SU-DHL-6 (cell line): ENCODE data around the gene SOX5.
"Not testable (repeated sequence)": the region's sequence is repeated elsewhere in the genome, so short reads cannot be mapped to it uniquely, and the experiment has no call there.

Source experiments
- EZH2phosphoT487 ChIP-seq: fragments of 200-600 bp; sonication (generic), shearing (Covaris generic); conservative IDR thresholded peaks from 2 replicates; pipeline ENCODE4 v1.6.1; 2018; ENCODE audit warnings: mild to moderate bottlenecking, antibody characterized with exemption, low read length, moderate library complexity, mixed read lengths
- TF ChIP-seq, protein P1 (sequence below): fragments of 200-600 bp; sonication (generic); IDR thresholded peaks from one replicate; pipeline ENCODE4 v1.5.1; 2017; ENCODE audit warnings: antibody characterized with exemption, mild to moderate bottlenecking, low read length, moderate library complexity; ENCODE audit not compliant: insufficient read depth, poor library complexity, severe bottlenecking

DNA sequence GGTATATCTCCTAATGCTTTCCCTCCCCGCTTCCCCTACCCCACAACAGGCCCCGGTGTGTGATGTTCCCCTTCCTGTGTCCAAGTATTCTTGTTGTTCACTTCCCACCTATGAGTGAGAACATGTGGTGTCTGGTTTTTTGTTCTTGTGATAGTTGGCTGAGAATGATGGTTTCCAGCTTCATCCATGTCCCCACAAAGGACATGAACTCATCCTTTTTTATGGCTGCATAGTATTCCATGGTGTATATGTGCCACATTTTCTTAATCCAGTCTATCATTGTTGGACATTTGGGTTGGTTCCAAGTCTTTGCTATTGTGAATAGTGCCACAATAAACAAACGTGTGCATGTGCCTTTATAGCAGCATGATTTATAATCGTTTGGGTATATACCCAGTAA is 239.1 kb downstream of the SOX5 start:
- TF ChIP-seq, protein P1, sequence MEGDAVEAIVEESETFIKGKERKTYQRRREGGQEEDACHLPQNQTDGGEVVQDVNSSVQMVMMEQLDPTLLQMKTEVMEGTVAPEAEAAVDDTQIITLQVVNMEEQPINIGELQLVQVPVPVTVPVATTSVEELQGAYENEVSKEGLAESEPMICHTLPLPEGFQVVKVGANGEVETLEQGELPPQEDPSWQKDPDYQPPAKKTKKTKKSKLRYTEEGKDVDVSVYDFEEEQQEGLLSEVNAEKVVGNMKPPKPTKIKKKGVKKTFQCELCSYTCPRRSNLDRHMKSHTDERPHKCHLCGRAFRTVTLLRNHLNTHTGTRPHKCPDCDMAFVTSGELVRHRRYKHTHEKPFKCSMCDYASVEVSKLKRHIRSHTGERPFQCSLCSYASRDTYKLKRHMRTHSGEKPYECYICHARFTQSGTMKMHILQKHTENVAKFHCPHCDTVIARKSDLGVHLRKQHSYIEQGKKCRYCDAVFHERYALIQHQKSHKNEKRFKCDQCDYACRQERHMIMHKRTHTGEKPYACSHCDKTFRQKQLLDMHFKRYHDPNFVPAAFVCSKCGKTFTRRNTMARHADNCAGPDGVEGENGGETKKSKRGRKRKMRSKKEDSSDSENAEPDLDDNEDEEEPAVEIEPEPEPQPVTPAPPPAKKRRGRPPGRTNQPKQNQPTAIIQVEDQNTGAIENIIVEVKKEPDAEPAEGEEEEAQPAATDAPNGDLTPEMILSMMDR = not testable (repeated sequence)
- TF ChIP-seq EZH2phosphoT487 = not testable (repeated sequence)
